GM19372 (cell line): ENCODE measurements around the gene METAP2.
A peak's percentile ranks its signal among the peaks of the same experiment; 100 is the strongest.
"Not testable (repeated sequence)": the region's sequence is repeated elsewhere in the genome, so short reads cannot be mapped to it uniquely, and the experiment has no call there.

Source experiments
- ATAC-seq: cut with Tn5 transposase; IDR thresholded peaks from one replicate; pipeline ENCODE4 v1.9.1; 2021; ENCODE audit warnings: mild to moderate bottlenecking, low read depth, moderate library complexity; ENCODE audit not compliant: unreplicated experiment

Gene METAP2

GRCh38 chr12:95473884-95474659, at the start of gene METAP2:
METAP2 (plus strand) TSS chr12:95474152; CDS start chr12:95474180, 28 bp downstream.
- peak; percentile 94 for ATAC-seq

- ATAC-seq: no peak
Measured at GRCh38 chr12:95424271-95424994, 49.5 kb upstream of the METAP2 start.

GRCh38 chr12:95429172-95429510, 44.8 kb upstream of the METAP2 start:
- no peak for ATAC-seq

GRCh38 chr12:95431120-95431519, 42.8 kb upstream of the METAP2 start:
- no peak for ATAC-seq

GRCh38 chr12:95435355-95435754, 38.6 kb upstream of the METAP2 start:
- ATAC-seq: no peak

- ATAC-seq: no peak
Measured at GRCh38 chr12:95437565-95437964, 36.4 kb upstream of the METAP2 start.

- ATAC-seq: no peak
Measured at GRCh38 chr12:95439461-95440230, 34.3 kb upstream of the METAP2 start.

GRCh38 chr12:95440401-95440800, 33.6 kb upstream of the METAP2 start:
- ATAC-seq: no peak

- ATAC-seq: no peak
Measured at GRCh38 chr12:95443459-95443858, 30.5 kb upstream of the METAP2 start.

- not testable (repeated sequence) for ATAC-seq
Measured at GRCh38 chr12:95445099-95445498, 28.9 kb upstream of the METAP2 start.

GRCh38 chr12:95445884-95446505, 28.0 kb upstream of the METAP2 start:
- ATAC-seq: no peak

- ATAC-seq: no peak
Measured at GRCh38 chr12:95446506-95446900, 27.4 kb upstream of the METAP2 start.

- ATAC-seq: not testable (repeated sequence)
Measured at GRCh38 chr12:95449656-95450055, 24.3 kb upstream of the METAP2 start.

- not testable (repeated sequence) for ATAC-seq
Measured at GRCh38 chr12:95452501-95452900, 21.5 kb upstream of the METAP2 start.

- ATAC-seq: not testable (repeated sequence)
Measured at GRCh38 chr12:95453881-95454280, 20.1 kb upstream of the METAP2 start.

GRCh38 chr12:95454780-95455215, 19.2 kb upstream of the METAP2 start:
- not testable (repeated sequence) for ATAC-seq

- not testable (repeated sequence) for ATAC-seq
Measured at GRCh38 chr12:95457605-95458004, 16.3 kb upstream of the METAP2 start.

GRCh38 chr12:95458761-95459160, 15.2 kb upstream of the METAP2 start:
- no peak for ATAC-seq

GRCh38 chr12:95459310-95459709, 14.6 kb upstream of the METAP2 start:
- ATAC-seq: no peak

- no peak for ATAC-seq
Measured at GRCh38 chr12:95460105-95460504, 13.8 kb upstream of the METAP2 start.

- no peak for ATAC-seq
Measured at GRCh38 chr12:95460896-95461295, 13.1 kb upstream of the METAP2 start.
